ENCODE results near the gene SWAP70.

Gene SWAP70

GRCh38 chr11:9651481-9651880, 12.4 kb upstream of the SWAP70 start:
- Histone ChIP-seq H3K4me1 (ENCODE audit: control insufficient read depth, insufficient read depth, low read length) (peaks cover 6% of the 10 kb centered on the region), H3K36me3 (ENCODE audit: control insufficient read depth, insufficient read depth, low read length, severe bottlenecking) (no peaks in the 10 kb centered on the region), H3K27me3 (replicated peaks; ENCODE audit: control insufficient read depth, insufficient read depth, low read length) (no peaks in the 10 kb centered on the region), H3K4me3 (ENCODE audit: low read length) (no peak overlapping the region), H3K9ac (ENCODE audit: low read length) (no peak overlapping the region), H3K9me3 (ENCODE audit: control insufficient read depth, low read length) (peaks cover 13% of the 10 kb centered on the region)
- DNase-seq (ENCODE audit: low read depth), result no peak

- DNase-seq (ENCODE audit: low read depth), result no peak
- Histone ChIP-seq H3K36me3 (ENCODE audit: control insufficient read depth, insufficient read depth, low read length, severe bottlenecking) (no peaks in the 10 kb centered on the region), H3K4me3 (ENCODE audit: low read length) (no peak overlapping the region), H3K9ac (ENCODE audit: low read length) (no peak overlapping the region), H3K9me3 (ENCODE audit: control insufficient read depth, low read length) (peaks cover 13% of the 10 kb centered on the region), H3K4me1 (ENCODE audit: control insufficient read depth, insufficient read depth, low read length) (peaks cover 6% of the 10 kb centered on the region), H3K27me3 (replicated peaks; ENCODE audit: control insufficient read depth, insufficient read depth, low read length) (no peaks in the 10 kb centered on the region)
Measured at GRCh38 chr11:9651899-9652748, 11.8 kb upstream of the SWAP70 start.

- Histone ChIP-seq H3K4me1 (ENCODE audit: control insufficient read depth, insufficient read depth, low read length) (peaks cover 6% of the 10 kb centered on the region), H3K9me3 (ENCODE audit: control insufficient read depth, low read length) (peaks cover 8% of the 10 kb centered on the region), H3K9ac (ENCODE audit: low read length) (no peak overlapping the region), H3K36me3 (ENCODE audit: control insufficient read depth, insufficient read depth, low read length, severe bottlenecking) (no peaks in the 10 kb centered on the region), H3K27me3 (replicated peaks; ENCODE audit: control insufficient read depth, insufficient read depth, low read length) (no peaks in the 10 kb centered on the region), H3K4me3 (ENCODE audit: low read length) (no peak overlapping the region)
- no peak for DNase-seq (ENCODE audit: low read depth)
Measured at GRCh38 chr11:9653871-9654270, 10.0 kb upstream of the SWAP70 start.

- no peak for DNase-seq (ENCODE audit: low read depth)
- H3K27me3 ChIP-seq (replicated peaks; ENCODE audit: control insufficient read depth, insufficient read depth, low read length), result no peaks in the 10 kb centered on the region
- H3K9ac ChIP-seq (ENCODE audit: low read length), result no peak overlapping the region
- no peak overlapping the region for H3K4me3 ChIP-seq (ENCODE audit: low read length)
- no peaks in the 10 kb centered on the region for H3K36me3 ChIP-seq (ENCODE audit: control insufficient read depth, insufficient read depth, low read length, severe bottlenecking)
- H3K9me3 ChIP-seq (ENCODE audit: control insufficient read depth, low read length), result peaks cover 3% of the 10 kb centered on the region
- peaks cover 2% of the 10 kb centered on the region for H3K4me1 ChIP-seq (ENCODE audit: control insufficient read depth, insufficient read depth, low read length)
Measured at GRCh38 chr11:9656864-9657263, 7.0 kb upstream of the SWAP70 start.

- Histone ChIP-seq H3K36me3 (ENCODE audit: control insufficient read depth, insufficient read depth, low read length, severe bottlenecking) (no peaks in the 10 kb centered on the region), H3K9ac (ENCODE audit: low read length) (no peak overlapping the region), H3K4me1 (ENCODE audit: control insufficient read depth, insufficient read depth, low read length) (no peaks in the 10 kb centered on the region), H3K9me3 (ENCODE audit: control insufficient read depth, low read length) (peaks cover 3% of the 10 kb centered on the region), H3K4me3 (ENCODE audit: low read length) (no peak overlapping the region), H3K27me3 (replicated peaks; ENCODE audit: control insufficient read depth, insufficient read depth, low read length) (no peaks in the 10 kb centered on the region)
- no peak for DNase-seq (ENCODE audit: low read depth)
Measured at GRCh38 chr11:9657531-9657930, 6.3 kb upstream of the SWAP70 start.

- Histone ChIP-seq H3K9ac (ENCODE audit: low read length) (no peak overlapping the region), H3K4me3 (ENCODE audit: low read length) (no peak overlapping the region), H3K9me3 (ENCODE audit: control insufficient read depth, low read length) (peaks cover 10% of the 10 kb centered on the region), H3K4me1 (ENCODE audit: control insufficient read depth, insufficient read depth, low read length) (peaks cover 6% of the 10 kb centered on the region), H3K27me3 (replicated peaks; ENCODE audit: control insufficient read depth, insufficient read depth, low read length) (no peaks in the 10 kb centered on the region), H3K36me3 (ENCODE audit: control insufficient read depth, insufficient read depth, low read length, severe bottlenecking) (no peaks in the 10 kb centered on the region)
- DNase-seq (ENCODE audit: low read depth), result no peak
Measured at GRCh38 chr11:9660886-9661285, 3.0 kb upstream of the SWAP70 start.

- H3K36me3 ChIP-seq (ENCODE audit: control insufficient read depth, insufficient read depth, low read length, severe bottlenecking), result no peaks in the 10 kb centered on the region
- peaks cover 6% of the 10 kb centered on the region for H3K4me1 ChIP-seq (ENCODE audit: control insufficient read depth, insufficient read depth, low read length)
- no peak overlapping the region for H3K4me3 ChIP-seq (ENCODE audit: low read length)
- peaks cover 10% of the 10 kb centered on the region for H3K9me3 ChIP-seq (ENCODE audit: control insufficient read depth, low read length)
- no peak overlapping the region for H3K9ac ChIP-seq (ENCODE audit: low read length)
- no peaks in the 10 kb centered on the region for H3K27me3 ChIP-seq (replicated peaks; ENCODE audit: control insufficient read depth, insufficient read depth, low read length)
- DNase-seq (ENCODE audit: low read depth), result no peak
Measured at GRCh38 chr11:9662273-9662672, 1.6 kb upstream of the SWAP70 start.

GRCh38 chr11:9664276-9665171, 647 bp downstream of the SWAP70 start:
- Histone ChIP-seq H3K4me3 (ENCODE audit: low read length) (peak overlapping the region; percentile 99), H3K36me3 (ENCODE audit: control insufficient read depth, insufficient read depth, low read length, severe bottlenecking) (no peaks in the 10 kb centered on the region), H3K27me3 (replicated peaks; ENCODE audit: control insufficient read depth, insufficient read depth, low read length) (no peaks in the 10 kb centered on the region), H3K4me1 (ENCODE audit: control insufficient read depth, insufficient read depth, low read length) (peaks cover 6% of the 10 kb centered on the region), H3K9me3 (ENCODE audit: control insufficient read depth, low read length) (peaks cover 10% of the 10 kb centered on the region), H3K9ac (ENCODE audit: low read length) (peak overlapping the region; percentile 94)
- DNase-seq (ENCODE audit: low read depth), result peak; percentile 70

GRCh38 chr11:9665749-9666148, 1.9 kb downstream of the SWAP70 start:
- DNase-seq (ENCODE audit: low read depth), result no peak
- Histone ChIP-seq H3K36me3 (ENCODE audit: control insufficient read depth, insufficient read depth, low read length, severe bottlenecking) (no peaks in the 10 kb centered on the region), H3K4me3 (ENCODE audit: low read length) (peak overlapping the region; percentile 99), H3K9me3 (ENCODE audit: control insufficient read depth, low read length) (peaks cover 10% of the 10 kb centered on the region), H3K9ac (ENCODE audit: low read length) (peak overlapping the region; percentile 94), H3K27me3 (replicated peaks; ENCODE audit: control insufficient read depth, insufficient read depth, low read length) (no peaks in the 10 kb centered on the region), H3K4me1 (ENCODE audit: control insufficient read depth, insufficient read depth, low read length) (peaks cover 6% of the 10 kb centered on the region)

- Histone ChIP-seq H3K9ac (ENCODE audit: low read length) (no peak overlapping the region), H3K4me3 (ENCODE audit: low read length) (no peak overlapping the region), H3K36me3 (ENCODE audit: control insufficient read depth, insufficient read depth, low read length, severe bottlenecking) (peaks cover 7% of the 10 kb centered on the region), H3K27me3 (replicated peaks; ENCODE audit: control insufficient read depth, insufficient read depth, low read length) (no peaks in the 10 kb centered on the region), H3K9me3 (ENCODE audit: control insufficient read depth, low read length) (peaks cover 10% of the 10 kb centered on the region), H3K4me1 (ENCODE audit: control insufficient read depth, insufficient read depth, low read length) (no peaks in the 10 kb centered on the region)
- no peak for DNase-seq (ENCODE audit: low read depth)
Measured at GRCh38 chr11:9669954-9670353, 6.1 kb downstream of the SWAP70 start.

GRCh38 chr11:9672288-9672916, 8.5 kb downstream of the SWAP70 start:
- Histone ChIP-seq H3K27me3 (replicated peaks; ENCODE audit: control insufficient read depth, insufficient read depth, low read length) (no peaks in the 10 kb centered on the region), H3K9me3 (ENCODE audit: control insufficient read depth, low read length) (no peaks in the 10 kb centered on the region), H3K4me3 (ENCODE audit: low read length) (no peak overlapping the region), H3K4me1 (ENCODE audit: control insufficient read depth, insufficient read depth, low read length) (no peaks in the 10 kb centered on the region), H3K9ac (ENCODE audit: low read length) (no peak overlapping the region), H3K36me3 (ENCODE audit: control insufficient read depth, insufficient read depth, low read length, severe bottlenecking) (peaks cover 7% of the 10 kb centered on the region)
- DNase-seq (ENCODE audit: low read depth), result no peak

All from adipocyte (in vitro differentiated cells).